HepG2 (cell line): ENCODE measurements around the gene HK2. TPM values are rescaled to one million over a fixed set of nuclear protein-coding genes. Genes with fewer than 3 reads are reported as not detected.

ENCODE experiments used
- FOSL1 ChIP-seq: sonication (generic); formaldehyde crosslinking; IDR thresholded peaks from 2 replicates; pipeline ENCODE4 v1.9.0; 2021; ENCODE audit warnings: missing genetic modification reagents, borderline replicate concordance
- GATAD1 ChIP-seq: IDR thresholded peaks from 2 replicates; pipeline ENCODE4 v1.6.1; 2016; ENCODE audit warnings: missing genetic modification reagents, missing compliant biosample characterization
- IRX3 ChIP-seq: sonication (generic); formaldehyde crosslinking; IDR thresholded peaks from 2 replicates; pipeline ENCODE4 v1.8.1; 2023; ENCODE audit warnings: mild to moderate bottlenecking, low read depth, missing genetic modification reagents, borderline replicate concordance
- JDP2 ChIP-seq: sonication (generic); formaldehyde crosslinking; IDR thresholded peaks from 2 replicates; pipeline ENCODE4 v1.8.1; 2022; ENCODE audit warnings: missing genetic modification reagents, borderline replicate concordance
- MEIS1 ChIP-seq: sonication (generic); formaldehyde crosslinking; IDR thresholded peaks from 2 replicates; pipeline ENCODE4 v1.9.0; 2021; ENCODE audit warnings: mild to moderate bottlenecking, missing genetic modification reagents, moderate library complexity, borderline replicate concordance
- NFATC3 ChIP-seq: sonication (generic); formaldehyde crosslinking; IDR thresholded peaks from 2 replicates; pipeline ENCODE4 v1.5.1; 2020; ENCODE audit warnings: mild to moderate bottlenecking, missing genetic modification reagents
- NR2C2 ChIP-seq: sonication (generic); formaldehyde crosslinking; IDR thresholded peaks from 2 replicates; pipeline ENCODE4 v1.4.0; 2020; ENCODE audit warnings: missing genetic modification reagents, mild to moderate bottlenecking, moderate library complexity, borderline replicate concordance
- PCBP2 ChIP-seq: fragments of 200-400 bp; formaldehyde crosslinking; optimal IDR thresholded peaks from 2 replicates; pipeline ENCODE3; 2018; ENCODE audit warnings: low read length, low read depth; ENCODE audit not compliant: poor library complexity, severe bottlenecking
- TBX3 ChIP-seq: fragments of 450-650 bp; IDR thresholded peaks from 2 replicates; pipeline ENCODE4 v1.6.1; 2017; ENCODE audit warnings: antibody characterized with exemption, mild to moderate bottlenecking, inconsistent platforms, borderline replicate concordance
- TEAD2 ChIP-seq: sonication (generic); formaldehyde crosslinking; IDR thresholded peaks from 2 replicates; pipeline ENCODE4 v1.9.0; 2021; ENCODE audit warnings: missing genetic modification reagents
- U2AF2 ChIP-seq: fragments of 200-400 bp; formaldehyde crosslinking; IDR thresholded peaks from 2 replicates; pipeline ENCODE4 v1.6.1; 2017; ENCODE audit warnings: low read depth, mild to moderate bottlenecking, low read length
- ZBTB1 ChIP-seq: sonication (generic); formaldehyde crosslinking; IDR thresholded peaks from 2 replicates; pipeline ENCODE4 v1.4.0; 2020; ENCODE audit warnings: missing genetic modification reagents, borderline replicate concordance
- ZBTB3 ChIP-seq: sonication (generic); formaldehyde crosslinking; IDR thresholded peaks from 2 replicates; pipeline ENCODE4 v1.4.0; 2020; ENCODE audit warnings: low read depth, mild to moderate bottlenecking, moderate library complexity, missing genetic modification reagents, borderline replicate concordance
- ZNF30 ChIP-seq: sonication (generic); formaldehyde crosslinking; IDR thresholded peaks from 2 replicates; pipeline ENCODE4 v1.5.0; 2020; ENCODE audit warnings: mild to moderate bottlenecking, missing genetic modification reagents
- ZNF530 ChIP-seq: sonication (generic); formaldehyde crosslinking; IDR thresholded peaks from 2 replicates; pipeline ENCODE4 v1.5.0; 2020; ENCODE audit warnings: low read depth, mild to moderate bottlenecking, missing genetic modification reagents
- ZNF614 ChIP-seq: IDR thresholded peaks from 2 replicates; pipeline ENCODE4 v1.6.1; 2018; ENCODE audit warnings: missing biosample characterization, missing genetic modification reagents, inconsistent platforms, borderline replicate concordance
- polyA plus RNA-seq, 8 experiments: library from polyadenylated mRNA; depleted of rRNA in 3 of 8; stranded (reverse) in 7 of 8; unstranded in 1 of 8; fragments of >200 nt; fragmentation: Illumina TruSeq in 4 of 8; extraction: Trizol in 4 of 8; gene quantifications; 2 replicates each; pipeline versions ENCODE4 v1.2.1 to v1.2.3, GENCODE V29; 2011 to 2016; ENCODE audit warnings: low read depth in 4 of 8, missing spikeins in 1 of 8, mixed read lengths in 1 of 8; ENCODE audit not compliant: insufficient read depth in 1 of 8
- total RNA-seq, 5 experiments: library from RNA; depleted of rRNA; stranded (reverse); fragments of >200 nt; fragmentation: Illumina TruSeq; extraction: Trizol; gene quantifications; 2 replicates each; pipeline ENCODE4 v1.2.3, GENCODE V29; 2016; ENCODE audit warnings: low read depth in 1 of 5
- TF ChIP-seq, protein P1 (sequence below): sonication (generic); formaldehyde crosslinking; IDR thresholded peaks from 2 replicates; pipeline ENCODE4 v1.4.0; 2020; ENCODE audit warnings: missing genetic modification reagents
- TF ChIP-seq, protein P2 (sequence below): fragments of 450-650 bp; IDR thresholded peaks from 2 replicates; pipeline ENCODE4 v1.6.1; 2017
- TF ChIP-seq, protein P3 (sequence below): sonication (generic); formaldehyde crosslinking; IDR thresholded peaks from 2 replicates; pipeline ENCODE4 v1.9.0; 2022; ENCODE audit warnings: low read depth, missing genetic modification reagents
- TF ChIP-seq, protein P4 (sequence below): sonication (generic); formaldehyde crosslinking; IDR thresholded peaks from 2 replicates; pipeline ENCODE4 v1.4.0; 2020; ENCODE audit warnings: mild to moderate bottlenecking, missing genetic modification reagents, borderline replicate concordance
- TF ChIP-seq, protein P5 (sequence below): sonication (generic); formaldehyde crosslinking; IDR thresholded peaks from 2 replicates; pipeline ENCODE4 v1.4.0; 2020; ENCODE audit warnings: mild to moderate bottlenecking, low read depth, missing genetic modification reagents

Gene HK2
- total and polyA plus RNA-seq, 2 of the 13 experiments (the other 11 are each of a cell fraction or from before 2014, with no cell fraction given): 13.2 to 101 TPM

DNA sequence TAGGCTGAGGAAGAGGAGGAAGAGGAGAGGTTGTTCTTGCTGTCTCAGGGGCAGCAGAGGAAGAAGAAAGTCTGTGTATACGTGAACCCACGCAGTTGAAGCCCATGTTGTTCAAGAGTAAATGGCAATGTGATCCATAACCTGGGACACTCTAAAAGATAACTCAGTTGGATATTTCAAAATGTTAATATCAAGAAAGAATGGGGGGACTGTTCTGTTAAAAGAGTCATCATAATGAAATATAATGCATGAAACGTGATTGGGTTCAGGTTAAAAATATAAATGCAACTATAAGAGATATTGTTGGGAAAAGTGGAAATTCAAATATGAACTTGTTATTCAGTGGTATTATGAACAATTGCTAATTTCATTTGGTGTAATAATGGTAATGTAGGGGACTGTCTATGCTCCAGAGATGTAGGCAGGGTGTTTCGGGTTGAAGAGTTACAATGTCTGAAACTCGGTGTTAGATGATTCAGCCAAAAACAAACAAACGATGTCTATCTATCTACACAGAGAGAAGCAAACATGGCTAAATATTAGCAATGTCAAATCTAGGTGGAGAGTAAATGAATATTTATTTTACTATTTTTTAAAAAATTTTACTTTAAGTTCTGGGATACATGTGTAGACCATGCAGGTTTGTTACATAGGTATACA is 103.4 kb downstream of the HK2 start (continued):
- TF ChIP-seq, protein P1, sequence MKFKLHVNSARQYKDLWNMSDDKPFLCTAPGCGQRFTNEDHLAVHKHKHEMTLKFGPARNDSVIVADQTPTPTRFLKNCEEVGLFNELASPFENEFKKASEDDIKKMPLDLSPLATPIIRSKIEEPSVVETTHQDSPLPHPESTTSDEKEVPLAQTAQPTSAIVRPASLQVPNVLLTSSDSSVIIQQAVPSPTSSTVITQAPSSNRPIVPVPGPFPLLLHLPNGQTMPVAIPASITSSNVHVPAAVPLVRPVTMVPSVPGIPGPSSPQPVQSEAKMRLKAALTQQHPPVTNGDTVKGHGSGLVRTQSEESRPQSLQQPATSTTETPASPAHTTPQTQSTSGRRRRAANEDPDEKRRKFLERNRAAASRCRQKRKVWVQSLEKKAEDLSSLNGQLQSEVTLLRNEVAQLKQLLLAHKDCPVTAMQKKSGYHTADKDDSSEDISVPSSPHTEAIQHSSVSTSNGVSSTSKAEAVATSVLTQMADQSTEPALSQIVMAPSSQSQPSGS (CRISPR knock-in tag): no peak
- TF ChIP-seq, protein P2, sequence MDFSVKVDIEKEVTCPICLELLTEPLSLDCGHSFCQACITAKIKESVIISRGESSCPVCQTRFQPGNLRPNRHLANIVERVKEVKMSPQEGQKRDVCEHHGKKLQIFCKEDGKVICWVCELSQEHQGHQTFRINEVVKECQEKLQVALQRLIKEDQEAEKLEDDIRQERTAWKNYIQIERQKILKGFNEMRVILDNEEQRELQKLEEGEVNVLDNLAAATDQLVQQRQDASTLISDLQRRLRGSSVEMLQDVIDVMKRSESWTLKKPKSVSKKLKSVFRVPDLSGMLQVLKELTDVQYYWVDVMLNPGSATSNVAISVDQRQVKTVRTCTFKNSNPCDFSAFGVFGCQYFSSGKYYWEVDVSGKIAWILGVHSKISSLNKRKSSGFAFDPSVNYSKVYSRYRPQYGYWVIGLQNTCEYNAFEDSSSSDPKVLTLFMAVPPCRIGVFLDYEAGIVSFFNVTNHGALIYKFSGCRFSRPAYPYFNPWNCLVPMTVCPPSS: no peak
- TF ChIP-seq ZNF30 (CRISPR knock-in tag) (no peak), ZBTB1 (no peak), ZNF530 (CRISPR knock-in tag) (no peak), TBX3 (peak; percentile 40; the same call in 1 of the 2 replicates), FOSL1 (peak; percentile 82; the same call in 1 of the 2 replicates), MEIS1 (CRISPR knock-in tag) (no peak), NR2C2 (no peak), IRX3 (no peak), U2AF2 (no peak), JDP2 (no peak), GATAD1 (CRISPR knock-in tag) (no peak), PCBP2 (no peak), ZNF614 (CRISPR knock-in tag) (0 out of 2 replicates have a peak, but pooled peaks have one; percentile 47), ZBTB3 (CRISPR knock-in tag) (no peak), TEAD2 (CRISPR knock-in tag) (no peak), NFATC3 (no peak)
- TF ChIP-seq, protein P3, sequence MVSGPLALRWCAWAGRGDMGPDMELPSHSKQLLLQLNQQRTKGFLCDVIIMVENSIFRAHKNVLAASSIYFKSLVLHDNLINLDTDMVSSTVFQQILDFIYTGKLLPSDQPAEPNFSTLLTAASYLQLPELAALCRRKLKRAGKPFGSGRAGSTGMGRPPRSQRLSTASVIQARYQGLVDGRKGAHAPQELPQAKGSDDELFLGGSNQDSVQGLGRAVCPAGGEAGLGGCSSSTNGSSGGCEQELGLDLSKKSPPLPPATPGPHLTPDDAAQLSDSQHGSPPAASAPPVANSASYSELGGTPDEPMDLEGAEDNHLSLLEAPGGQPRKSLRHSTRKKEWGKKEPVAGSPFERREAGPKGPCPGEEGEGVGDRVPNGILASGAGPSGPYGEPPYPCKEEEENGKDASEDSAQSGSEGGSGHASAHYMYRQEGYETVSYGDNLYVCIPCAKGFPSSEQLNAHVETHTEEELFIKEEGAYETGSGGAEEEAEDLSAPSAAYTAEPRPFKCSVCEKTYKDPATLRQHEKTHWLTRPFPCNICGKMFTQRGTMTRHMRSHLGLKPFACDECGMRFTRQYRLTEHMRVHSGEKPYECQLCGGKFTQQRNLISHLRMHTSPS: no peak
- TF ChIP-seq, protein P4, sequence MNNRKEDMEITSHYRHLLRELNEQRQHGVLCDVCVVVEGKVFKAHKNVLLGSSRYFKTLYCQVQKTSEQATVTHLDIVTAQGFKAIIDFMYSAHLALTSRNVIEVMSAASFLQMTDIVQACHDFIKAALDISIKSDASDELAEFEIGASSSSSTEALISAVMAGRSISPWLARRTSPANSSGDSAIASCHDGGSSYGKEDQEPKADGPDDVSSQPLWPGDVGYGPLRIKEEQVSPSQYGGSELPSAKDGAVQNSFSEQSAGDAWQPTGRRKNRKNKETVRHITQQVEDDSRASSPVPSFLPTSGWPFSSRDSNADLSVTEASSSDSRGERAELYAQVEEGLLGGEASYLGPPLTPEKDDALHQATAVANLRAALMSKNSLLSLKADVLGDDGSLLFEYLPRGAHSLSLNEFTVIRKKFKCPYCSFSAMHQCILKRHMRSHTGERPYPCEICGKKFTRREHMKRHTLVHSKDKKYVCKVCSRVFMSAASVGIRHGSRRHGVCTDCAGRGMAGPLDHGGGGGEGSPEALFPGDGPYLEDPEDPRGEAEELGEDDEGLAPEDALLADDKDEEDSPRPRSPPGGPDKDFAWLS (CRISPR knock-in tag): no peak
- TF ChIP-seq, protein P5, sequence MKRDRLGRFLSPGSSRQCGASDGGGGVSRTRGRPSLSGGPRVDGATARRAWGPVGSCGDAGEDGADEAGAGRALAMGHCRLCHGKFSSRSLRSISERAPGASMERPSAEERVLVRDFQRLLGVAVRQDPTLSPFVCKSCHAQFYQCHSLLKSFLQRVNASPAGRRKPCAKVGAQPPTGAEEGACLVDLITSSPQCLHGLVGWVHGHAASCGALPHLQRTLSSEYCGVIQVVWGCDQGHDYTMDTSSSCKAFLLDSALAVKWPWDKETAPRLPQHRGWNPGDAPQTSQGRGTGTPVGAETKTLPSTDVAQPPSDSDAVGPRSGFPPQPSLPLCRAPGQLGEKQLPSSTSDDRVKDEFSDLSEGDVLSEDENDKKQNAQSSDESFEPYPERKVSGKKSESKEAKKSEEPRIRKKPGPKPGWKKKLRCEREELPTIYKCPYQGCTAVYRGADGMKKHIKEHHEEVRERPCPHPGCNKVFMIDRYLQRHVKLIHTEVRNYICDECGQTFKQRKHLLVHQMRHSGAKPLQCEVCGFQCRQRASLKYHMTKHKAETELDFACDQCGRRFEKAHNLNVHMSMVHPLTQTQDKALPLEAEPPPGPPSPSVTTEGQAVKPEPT (CRISPR knock-in tag): no peak
